HG03175 (cell line): ENCODE results near the gene MEGF11.

ENCODE experiments used
- ATAC-seq: cut with Tn5 transposase; IDR thresholded peaks from one replicate; pipeline ENCODE4 v1.9.1; 2021; ENCODE audit warnings: mild to moderate bottlenecking, moderate library complexity; ENCODE audit not compliant: unreplicated experiment

Gene MEGF11

DNA sequence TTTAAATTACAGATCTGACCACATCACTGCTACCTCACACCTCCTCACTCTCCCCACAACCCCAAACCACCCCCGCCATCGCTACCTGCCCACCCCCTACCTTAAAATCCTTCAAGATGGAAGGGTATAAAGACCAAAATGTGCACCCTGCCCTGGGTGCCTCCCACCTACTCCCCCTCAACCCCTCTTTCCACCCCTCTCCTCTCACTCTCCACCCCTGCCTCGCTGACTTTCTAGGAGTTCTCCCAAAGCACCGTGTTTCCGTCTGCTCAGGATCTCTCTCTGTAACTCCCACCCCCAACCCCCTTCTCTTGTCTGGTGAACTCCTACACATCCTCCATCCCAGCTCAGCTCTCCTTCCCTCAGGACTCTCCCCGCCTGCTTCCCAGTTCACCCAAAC, 69.1 kb downstream of the MEGF11 start:
- ATAC-seq: no peak

DNA sequence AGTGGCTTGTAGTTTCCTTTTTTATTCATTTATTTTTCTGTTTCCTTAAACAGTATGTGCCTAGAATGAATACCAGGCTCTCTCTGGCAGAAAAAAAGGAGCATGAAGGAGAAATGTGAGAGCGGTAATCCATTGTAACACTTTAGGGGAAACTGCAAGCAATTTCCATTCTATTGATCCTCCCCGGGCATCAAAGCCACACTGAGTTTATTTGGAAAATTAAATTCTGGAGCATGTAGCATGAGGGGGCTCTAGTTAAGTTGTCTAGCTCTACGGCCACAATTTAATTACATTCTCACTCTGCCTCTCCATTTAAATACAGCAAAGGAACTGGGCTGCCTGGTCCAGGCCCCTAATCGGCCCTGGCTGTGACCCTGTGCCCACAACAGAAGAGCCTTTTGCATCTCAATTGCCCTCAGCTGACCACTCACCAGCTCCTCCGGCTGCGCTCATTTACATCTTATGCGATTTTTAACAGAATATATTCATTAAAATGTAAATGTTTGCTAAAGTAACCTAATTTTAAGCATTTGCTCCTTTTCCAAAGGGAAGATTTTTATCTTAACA, 72.9 kb downstream of the MEGF11 start:
- no peak for ATAC-seq

DNA sequence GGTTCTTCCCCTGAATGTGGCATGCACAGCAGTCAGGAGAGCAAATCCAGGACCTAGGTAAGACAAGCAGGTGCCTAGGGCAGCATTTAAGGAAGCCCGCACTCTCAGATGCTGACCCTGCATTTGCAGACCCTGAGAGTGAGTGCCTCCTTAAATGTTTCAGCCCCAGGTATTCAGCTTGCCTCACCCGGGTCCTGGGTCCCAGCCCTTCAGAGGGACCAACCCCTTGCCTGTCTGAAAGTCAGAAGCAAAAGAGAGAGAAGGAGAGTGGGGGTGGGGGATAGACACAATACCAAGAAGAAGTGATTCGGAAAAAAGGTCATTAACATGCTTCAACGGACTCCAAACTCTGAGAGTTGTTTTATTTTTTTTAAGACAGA, 75.0 kb downstream of the MEGF11 start:
- no peak for ATAC-seq

DNA sequence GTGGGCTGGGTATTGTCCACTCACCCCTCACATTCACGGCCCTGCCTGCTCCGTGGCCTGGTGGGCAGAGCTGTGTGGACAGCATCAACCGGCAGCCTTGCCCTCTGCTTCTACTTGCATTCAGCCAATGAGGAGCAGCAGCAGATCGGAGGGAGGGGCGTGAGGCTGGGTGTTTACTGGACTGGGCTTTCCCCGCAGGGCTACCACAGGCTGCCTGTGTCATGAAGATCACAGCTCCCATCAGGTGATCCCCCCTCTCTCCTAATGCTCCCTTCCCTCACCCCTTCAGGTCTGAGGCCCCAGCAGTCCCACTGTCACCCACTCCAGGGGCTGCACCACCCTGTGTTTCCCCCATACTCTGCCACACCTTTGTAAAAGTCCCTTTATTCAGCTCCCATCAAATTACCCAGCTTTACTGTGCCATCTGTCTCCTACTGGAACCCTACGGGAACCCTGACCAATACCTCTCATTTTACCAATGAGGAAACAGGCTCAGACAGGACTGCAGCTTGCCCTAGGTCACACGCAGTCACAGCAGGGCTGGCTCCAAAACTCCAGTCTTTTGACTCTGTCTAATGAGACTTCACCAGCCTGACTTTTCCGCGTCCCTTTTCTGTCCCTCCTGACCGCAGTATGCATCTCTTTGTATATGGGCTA, 81.1 kb downstream of the MEGF11 start:
- no peak for ATAC-seq

DNA sequence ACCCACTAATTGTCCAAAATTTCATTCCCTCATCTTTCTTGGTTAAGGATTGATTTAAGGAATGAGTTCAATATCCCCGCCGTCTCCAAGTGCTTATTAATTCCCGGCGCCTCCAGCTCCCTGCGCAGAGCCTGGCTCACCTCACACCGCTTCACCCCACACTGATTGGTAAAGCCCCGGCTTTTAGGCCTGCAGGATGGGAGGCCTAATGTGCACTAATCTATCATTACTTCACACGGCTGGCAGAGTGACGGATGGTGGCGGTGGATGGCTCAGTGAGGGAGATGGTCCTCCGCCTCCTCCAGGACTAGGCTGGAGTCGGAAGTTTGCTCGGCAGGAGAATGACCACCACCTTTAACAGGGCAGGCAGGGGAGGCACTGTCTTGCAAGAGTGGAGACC, 81.7 kb downstream of the MEGF11 start:
- no peak for ATAC-seq

DNA sequence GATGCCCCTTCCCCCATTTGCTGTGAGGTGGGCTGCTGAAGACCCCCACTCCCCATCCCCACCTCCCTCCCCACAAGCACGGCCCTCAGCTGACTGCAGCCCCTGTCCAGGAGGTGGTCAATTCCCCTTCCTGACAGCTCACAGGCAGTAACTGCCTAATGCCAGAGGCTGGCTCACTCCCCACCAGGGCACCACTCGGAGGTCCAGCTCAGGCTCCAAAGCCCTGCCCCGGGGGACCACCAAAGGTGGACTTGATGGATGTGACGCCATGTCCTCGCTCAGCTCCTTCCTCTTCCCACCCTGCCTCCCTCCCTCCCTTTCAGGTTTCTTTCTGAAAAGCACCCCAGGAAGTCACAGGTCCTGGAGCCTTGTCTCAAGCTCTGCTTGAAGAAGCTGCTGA, 82.8 kb downstream of the MEGF11 start:
- no peak for ATAC-seq

DNA sequence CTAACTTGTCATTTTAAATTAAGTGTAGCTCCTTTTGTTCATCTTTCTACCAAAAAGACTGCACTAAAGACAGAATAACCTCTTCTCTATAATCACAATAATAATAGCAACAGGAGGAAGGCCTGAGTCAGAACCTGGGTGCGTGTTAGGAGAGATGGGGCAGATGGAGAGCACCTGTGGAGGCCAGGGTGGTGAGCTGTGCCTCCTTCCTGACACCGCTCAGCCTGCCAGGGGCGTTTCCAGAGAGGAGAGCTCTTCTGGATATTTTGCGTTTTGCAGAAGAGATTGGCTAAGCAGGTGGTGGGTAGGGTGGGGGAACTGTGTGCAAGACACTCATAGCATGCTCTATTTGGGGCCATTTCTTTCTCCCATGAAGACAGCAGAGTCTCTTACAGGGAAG, 83.5 kb downstream of the MEGF11 start:
- ATAC-seq: no peak

DNA sequence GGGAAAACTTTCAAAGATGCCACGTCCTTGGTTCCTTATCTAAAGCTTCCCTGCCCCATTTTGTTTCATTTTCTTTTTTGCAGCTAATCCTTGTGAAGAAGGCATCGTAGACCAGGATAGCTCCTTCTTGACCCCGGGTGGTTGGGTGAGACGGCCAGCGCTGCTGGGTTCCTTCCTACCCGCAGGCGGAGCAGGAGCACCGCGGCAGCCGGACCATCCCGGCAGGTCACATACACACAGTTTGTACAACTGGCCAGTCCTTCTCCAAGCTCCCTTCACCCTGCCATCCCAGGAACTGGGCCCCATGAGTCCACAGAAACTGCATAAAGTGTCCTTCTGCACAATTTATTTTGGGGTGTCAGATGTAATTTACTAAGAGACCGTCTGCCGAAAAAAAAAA, 83.9 kb downstream of the MEGF11 start:
- ATAC-seq: no peak

DNA sequence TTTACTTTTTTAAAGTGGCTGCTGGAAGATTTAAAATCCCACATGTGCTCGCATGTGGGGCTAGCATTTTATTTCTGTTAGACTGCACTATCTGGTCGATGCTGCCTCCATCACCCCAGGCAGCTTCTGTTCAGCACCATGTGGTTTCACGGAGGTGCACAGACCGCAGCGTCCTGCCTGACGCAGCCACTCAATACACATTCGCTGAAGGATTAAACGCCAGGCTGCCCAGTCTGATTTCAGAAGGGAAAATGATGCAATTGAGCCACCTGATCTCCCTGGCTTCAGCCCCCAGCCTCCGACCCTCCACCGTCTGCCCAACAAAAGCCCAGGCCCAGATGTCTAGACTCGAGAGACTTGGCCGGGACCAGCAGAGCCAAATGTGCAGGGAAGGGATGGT, 84.5 kb downstream of the MEGF11 start:
- no peak for ATAC-seq

DNA sequence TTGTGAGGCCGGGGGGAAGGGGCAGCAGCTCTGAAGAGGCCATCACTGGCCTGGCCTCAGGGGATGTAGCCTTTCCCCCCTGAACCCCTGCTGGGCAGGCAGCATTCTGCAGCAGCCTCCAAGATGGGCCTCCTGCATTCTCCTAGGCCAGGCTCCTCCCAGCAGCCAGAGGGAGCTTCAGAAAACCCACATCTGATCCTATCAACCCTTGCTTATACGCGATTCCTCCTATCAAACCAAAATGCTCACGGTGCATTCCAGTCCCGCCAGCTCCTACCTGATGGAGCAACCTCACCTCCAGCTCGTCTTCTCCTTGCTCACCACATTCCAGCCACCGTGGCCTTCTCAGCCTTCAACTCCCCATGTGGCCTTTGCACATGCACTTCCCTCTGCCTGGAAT, 85.7 kb downstream of the MEGF11 start:
- no peak for ATAC-seq

DNA sequence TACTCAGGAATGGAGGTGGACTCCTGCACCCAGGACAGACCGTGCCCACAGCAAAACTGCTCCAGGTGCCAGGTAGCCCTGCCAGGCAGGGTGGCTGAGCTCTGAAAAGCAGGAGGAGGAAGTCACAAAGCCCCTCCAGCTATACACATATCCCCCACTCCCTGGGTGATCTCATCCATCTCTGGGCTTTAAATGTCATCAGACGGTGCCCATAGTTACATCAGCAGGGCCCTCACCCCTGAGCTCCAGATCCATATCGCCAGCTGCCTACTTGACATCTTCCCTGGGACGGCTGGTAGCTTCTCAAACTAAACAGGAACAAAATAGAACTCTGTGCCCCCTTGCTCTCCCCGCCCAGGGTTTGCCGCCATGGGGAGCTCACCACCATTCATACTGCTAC, 87.7 kb downstream of the MEGF11 start:
- ATAC-seq: no peak

DNA sequence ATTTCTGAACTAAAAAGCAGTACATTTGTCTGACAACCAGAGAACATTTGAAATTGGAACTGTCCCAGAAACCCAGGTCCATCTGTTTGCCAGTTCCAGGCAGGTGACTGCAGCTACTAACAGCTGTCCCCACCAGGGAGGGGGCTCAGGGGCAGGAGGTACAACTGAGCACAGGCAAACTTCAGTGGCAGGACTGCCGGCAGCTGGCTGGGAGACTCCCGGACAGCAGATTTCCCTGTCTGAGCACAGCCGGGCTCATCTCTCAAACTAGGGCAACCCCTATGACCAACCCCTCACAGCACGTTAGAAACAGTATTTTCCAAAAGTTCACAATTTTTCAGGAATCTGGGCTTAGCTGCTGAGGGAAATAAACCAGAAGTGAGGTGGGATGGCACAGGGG, 88.8 kb downstream of the MEGF11 start:
- no peak for ATAC-seq

DNA sequence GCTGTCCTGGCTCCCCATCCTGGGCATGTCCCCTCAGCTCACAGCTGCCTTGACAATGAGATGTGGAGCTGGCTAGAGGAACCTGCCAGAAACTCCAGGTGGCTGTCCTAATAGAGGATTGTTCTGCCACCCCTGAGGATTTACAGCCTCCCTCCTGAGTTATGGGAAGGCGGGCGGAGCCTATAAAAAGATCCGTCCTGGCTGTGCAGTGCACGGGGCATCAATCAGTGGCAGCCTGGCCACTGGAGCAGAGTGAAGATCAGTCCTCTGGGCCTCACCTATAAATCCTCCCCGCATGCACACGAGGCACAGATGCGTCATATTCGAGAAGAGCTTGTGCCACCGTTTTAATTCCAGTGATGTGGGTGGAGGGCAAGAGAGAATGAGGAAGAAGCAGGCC, 90.0 kb downstream of the MEGF11 start:
- ATAC-seq: no peak

DNA sequence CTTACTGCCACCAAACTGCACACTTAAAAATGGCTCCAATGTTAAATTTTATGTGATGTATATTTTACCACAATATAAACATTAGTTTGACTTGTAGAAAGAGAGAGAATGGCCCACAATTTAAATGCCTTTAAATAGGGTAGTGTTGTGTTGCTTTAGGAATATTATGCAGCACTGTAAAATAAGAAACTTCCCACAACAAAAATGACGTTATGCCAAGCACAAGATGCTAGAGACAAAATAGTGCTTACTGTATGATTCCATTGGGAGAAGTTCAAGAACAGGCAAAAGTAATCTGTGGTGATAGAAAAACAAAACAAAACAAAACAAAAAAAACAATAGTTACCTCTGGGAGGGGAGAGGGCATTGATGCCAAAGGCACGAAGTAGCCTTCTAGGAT, 91.3 kb downstream of the MEGF11 start:
- ATAC-seq: no peak

DNA sequence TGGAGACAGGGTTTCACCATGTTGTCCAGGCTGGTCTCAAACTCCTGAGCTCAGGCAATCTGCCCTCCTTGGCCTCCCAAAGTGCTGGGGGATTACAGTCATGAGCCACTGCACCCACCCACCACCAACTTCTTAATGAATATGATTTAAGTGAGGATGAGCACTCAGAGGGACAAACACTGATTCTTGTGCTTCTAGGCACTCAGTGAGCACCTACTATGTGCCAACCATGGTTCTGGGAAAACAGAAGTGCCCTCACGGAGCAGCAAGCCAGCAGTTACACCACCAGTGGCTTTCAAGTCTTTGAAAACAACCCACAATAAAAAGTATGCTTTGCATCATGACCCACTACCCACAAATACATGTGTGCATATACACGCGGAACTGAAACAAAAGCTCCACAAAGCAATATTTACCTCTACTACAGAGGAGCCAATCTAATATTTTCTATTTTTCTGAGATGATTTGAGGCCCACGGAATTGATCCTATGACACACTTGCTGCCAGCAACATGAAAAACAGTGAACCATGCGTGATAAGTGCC, 91.9 kb downstream of the MEGF11 start:
- ATAC-seq: no peak

DNA sequence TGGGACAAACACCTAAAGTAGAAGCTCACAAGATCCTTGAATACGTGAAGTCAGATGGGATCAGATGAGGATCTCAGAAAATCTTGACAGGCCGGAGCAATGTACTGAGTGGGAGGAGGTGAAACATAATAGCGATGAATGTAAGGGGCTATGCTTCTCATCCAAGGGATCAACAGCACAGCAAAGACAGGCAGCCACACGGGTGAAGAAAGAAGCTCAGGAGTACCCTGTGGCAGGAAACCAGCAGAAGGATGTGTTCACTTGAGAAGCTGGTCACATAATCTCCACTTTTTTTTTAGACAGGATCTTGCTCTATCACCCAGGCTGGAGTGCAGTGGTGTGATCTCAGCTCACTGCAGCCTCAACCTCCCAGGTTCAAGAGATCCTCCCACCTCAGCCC, 92.4 kb downstream of the MEGF11 start:
- ATAC-seq: no peak

DNA sequence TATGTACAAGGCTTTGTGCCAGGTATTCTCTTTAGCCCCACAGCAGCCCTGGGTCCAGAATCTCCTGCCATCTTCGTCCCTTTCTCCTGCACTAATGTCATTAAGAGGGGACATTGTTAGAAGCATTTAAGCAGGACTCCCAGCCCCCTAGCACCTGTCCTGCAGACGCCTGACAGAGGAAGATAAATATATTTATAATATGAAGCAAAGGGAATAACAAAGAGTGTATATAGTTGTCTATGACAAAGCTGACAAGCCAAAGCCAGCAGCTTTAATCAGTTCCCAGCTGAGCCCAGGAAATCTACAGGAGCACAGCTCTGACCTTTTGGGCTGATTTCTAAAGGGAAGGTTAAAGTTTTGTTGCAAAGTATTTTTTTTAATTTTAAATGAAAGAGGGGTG, 96.0 kb downstream of the MEGF11 start:
- ATAC-seq: no peak

DNA sequence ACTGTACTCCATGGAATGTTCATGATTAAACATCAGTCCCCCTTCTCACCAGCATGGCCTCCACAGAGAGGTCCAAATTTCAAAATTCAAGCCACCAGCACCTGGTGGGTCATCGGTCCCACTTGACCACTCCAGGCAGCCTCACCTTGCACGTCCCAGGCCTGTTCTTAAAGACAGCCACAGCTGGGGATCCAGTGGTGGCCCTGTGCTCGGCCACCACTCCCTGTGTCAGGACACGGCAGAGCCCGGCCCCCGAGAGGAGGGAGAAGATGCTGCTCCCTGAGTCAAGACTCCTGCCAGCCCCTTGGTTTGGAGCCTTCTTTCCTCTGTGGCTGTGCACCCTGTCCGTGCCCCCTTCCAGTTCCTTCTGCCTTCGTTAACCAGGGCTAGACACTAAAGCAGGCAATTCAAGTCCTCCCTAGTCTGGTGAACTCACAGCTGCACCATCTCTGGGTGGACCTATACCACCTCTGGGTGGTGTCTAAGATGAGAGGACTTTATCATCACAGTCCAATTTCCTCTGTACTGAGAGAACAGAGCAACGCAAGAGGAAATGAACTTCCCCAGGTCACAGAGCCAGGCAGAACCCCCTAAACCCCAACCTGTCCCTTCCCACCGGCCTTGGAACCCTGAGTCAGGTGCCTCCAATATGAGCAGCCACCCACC, 97.1 kb downstream of the MEGF11 start:
- ATAC-seq: no peak

DNA sequence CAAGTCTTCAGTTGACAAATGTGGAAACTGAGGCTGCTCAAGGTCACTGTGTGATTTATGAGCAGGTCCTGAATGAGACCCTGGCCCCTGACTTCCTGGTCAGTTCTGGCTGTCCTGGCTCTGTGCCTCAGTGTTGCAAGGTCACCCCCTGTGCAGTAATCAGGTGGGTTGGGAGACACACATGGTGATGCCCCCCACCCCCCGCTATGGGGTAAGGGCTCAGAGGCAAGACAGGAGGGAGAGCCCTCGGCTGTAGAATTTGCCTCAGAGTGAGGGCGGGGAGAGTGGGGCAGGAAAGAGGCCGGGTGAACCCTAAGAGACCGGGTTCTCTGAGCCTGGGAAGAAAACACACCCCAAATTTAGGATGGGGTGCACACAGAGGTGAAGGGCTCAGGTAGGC, 98.5 kb downstream of the MEGF11 start:
- no peak for ATAC-seq

DNA sequence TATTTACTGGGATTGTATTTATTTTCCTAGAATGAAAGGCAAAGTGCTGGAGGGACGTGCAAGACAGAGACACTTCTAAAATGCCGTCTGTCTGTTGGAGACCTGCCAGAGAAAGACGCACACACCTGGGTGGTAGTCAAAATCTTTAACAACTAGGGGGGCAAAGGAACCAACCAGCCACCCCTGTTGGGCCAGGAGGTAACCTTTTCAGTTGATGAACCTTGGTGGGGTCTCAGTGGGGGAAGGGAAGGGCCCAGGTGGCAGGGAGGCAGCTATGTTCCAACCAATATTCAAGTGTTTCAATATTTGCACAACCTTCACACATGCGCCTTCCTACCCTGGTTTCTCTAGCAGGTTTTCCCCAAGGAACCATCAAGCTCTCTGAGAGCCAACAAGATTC, 99.0 kb downstream of the MEGF11 start:
- no peak for ATAC-seq

DNA sequence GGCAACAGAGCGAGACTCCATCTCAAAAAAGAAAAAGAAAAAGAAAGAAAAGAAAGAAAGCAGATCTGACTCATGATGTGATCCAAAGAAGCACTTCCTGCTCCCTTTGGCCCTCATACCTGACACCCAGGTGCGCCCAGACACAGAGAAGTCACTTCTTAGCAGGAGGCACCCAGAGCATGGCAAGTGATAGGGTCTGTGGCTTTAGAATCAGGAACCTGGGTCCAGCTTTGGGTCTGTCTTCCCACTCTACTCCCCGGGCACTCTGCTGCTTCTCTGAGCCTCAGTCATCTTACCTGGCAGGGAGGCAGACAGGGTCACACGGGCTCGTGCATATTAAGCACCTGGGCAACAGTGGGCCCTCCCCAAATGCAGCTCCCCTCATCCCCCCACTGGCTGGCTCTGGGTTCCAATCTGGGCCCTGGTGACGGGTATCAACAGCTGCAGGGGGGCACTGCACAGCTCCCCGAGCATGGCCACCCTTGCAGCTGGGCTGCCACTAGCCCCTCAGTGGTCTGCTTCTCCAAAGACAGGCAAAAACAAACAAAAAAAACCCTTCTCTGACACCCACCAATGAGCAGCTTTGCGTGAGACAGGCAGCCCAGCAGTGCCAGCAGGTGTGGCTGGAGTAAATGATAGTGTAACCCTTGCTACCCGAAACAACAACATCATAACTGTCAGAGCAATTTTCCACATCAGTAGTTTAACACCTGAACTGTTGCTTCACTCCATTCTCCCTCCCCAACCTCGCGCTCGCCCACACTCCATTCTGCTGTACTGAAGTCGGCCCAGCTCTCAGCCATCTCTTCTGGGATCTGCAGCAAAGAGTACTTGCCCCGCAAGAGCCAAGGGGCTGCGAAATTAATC, 99.8 kb downstream of the MEGF11 start:
- peak; percentile 53 for ATAC-seq

DNA sequence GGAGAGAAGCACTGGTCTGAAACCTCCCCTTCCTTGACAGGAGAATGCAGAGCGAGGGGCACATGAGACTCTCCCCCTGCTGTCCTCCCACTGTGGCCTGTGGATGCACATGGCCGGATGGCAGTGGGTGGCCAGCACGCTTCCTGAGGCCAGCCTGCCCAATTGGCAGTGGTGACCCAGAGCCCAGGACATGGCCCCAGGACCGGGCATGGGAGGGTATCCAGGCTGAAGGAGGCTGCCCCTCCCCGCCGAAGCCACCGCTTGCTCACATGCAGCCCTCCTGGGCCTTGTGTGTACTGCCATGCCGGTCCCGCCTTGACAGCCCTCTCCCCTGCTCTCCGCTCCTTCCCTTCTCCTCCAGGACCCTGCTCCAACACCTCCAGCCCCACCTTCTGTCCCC, 100.9 kb downstream of the MEGF11 start:
- no peak for ATAC-seq
